Omental fat pad (tissue), 4 donors: Measurements from ENCODE around the gene MUC13. TPM values are rescaled to one million over a fixed set of nuclear protein-coding genes. Genes with fewer than 3 reads are reported as not detected.

Experiments used
- ATAC-seq: fragments of 150-250 bp; one replicate; pipeline ENCODE4 v1.9.1; 2016; ENCODE audit warnings: mild to moderate bottlenecking, moderate library complexity; ENCODE audit not compliant: low FRiP score
- DNase-seq: peaks from one replicate; pipeline ENCODE4 v3.0.0-alpha.2; 2019; ENCODE audit warnings: low spot score
- total RNA-seq, 4 donors: library from RNA; depleted of rRNA; stranded (reverse); fragments of >200 nt; gene quantifications; one replicate each; pipeline ENCODE4 v1.1.0, GENCODE V29; 2016
- TF ChIP-seq, protein P1 (sequence below), 3 donors: fragments of 450-650 bp; IDR thresholded peaks; one replicate each; pipeline ENCODE4 v1.5.1; 2016 to 2017; ENCODE audit warnings: antibody characterized with exemption in 3 of 3, mild to moderate bottlenecking in 3 of 3, moderate library complexity in 2 of 3

MUC13 gene
- total RNA-seq, 4 donors from 2014 or later: not detected

DNA sequence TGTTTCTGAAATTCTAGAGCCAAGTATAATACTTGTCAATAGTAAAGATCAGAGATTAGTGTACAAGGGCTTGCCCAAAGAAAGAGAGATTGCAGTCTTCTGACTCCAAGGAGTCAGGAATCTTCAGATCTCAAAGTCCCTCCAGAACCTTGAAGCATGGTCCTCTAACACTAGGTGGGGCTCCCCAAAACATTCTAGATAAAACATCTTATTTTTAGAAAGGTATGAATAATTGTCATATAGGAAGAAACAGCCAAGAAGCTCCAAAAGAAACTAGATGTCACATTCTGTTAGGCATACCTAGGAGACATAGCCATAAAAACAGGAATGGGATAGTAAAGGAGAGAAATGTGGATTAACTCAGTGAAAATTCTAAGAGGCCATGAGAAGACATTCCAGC lies 10.7 kb downstream of the MUC13 start:
- DNase-seq: no peak
- TF ChIP-seq, protein P1, sequence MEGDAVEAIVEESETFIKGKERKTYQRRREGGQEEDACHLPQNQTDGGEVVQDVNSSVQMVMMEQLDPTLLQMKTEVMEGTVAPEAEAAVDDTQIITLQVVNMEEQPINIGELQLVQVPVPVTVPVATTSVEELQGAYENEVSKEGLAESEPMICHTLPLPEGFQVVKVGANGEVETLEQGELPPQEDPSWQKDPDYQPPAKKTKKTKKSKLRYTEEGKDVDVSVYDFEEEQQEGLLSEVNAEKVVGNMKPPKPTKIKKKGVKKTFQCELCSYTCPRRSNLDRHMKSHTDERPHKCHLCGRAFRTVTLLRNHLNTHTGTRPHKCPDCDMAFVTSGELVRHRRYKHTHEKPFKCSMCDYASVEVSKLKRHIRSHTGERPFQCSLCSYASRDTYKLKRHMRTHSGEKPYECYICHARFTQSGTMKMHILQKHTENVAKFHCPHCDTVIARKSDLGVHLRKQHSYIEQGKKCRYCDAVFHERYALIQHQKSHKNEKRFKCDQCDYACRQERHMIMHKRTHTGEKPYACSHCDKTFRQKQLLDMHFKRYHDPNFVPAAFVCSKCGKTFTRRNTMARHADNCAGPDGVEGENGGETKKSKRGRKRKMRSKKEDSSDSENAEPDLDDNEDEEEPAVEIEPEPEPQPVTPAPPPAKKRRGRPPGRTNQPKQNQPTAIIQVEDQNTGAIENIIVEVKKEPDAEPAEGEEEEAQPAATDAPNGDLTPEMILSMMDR (IDR thresholded peaks at IDR 0.05): no peak
- ATAC-seq: no peak

DNA sequence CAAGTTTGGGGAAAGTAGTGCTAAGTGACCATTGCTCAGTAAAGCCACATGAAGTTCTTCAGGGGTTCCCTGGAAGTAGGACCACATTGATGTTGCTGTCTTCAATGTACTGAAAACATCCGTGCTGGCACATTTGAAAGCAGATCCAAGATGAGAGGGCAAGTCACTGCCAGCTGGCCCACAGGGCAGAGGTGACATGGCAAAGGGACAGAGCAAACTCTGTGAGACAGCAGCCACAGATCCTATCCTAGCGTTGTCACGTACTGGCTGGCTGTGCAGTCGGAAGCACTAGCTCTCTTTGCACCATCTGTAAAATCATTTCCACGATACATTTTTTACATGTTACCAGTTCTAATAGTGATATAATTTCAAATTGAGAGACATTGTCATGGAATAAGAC lies 13.8 kb downstream of the MUC13 start:
- TF ChIP-seq, protein P1 (IDR thresholded peaks at IDR 0.05): no peak
- no peak for ATAC-seq
- DNase-seq: no peak

DNA sequence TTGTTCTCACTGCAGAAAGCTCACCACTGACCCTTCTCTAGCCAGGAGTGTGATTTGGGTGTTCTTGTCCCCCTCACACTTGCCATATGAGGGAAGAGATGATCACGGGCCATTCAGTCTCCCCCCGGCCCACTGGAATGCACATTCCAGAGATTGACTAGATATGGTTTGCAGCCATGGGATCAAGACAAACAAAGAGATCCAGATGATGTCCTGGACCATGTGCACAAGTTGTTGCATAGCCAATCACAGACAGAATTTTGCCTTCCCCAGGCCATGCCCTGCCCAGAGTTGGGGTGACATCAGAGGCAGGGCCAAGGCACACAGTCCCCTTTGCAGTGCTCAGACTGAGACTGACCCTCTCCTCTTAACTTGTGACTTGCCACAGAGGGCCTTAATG lies 14.8 kb downstream of the MUC13 start:
- TF ChIP-seq, protein P1 (IDR thresholded peaks at IDR 0.05): no peak

DNA sequence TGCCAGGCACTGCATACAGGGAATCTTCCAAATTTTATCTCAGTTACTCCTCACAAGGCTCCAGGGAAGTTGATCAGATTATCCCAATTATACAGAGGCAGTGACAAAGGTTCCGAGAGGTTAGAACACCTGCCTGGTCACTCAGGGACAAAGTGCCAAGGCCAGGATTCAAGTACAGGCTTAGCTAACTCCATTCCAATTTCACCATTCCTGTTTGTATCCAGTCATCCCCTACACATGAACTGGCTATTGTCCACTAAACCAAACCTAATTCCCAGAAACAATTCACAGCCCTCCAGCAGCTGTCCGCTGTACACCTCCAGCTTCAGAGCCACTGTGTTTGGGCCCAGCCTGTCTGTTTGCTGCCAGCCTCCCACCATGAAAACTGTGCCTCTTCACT lies 16.0 kb downstream of the MUC13 start:
- TF ChIP-seq, protein P1 (IDR thresholded peaks at IDR 0.05): no peak
- ATAC-seq (no peak), DNase-seq (no peak)

More for the DNA sequence above, 14.8 kb downstream of the MUC13 start:
- no peak for ATAC-seq
- no peak for DNase-seq

DNA sequence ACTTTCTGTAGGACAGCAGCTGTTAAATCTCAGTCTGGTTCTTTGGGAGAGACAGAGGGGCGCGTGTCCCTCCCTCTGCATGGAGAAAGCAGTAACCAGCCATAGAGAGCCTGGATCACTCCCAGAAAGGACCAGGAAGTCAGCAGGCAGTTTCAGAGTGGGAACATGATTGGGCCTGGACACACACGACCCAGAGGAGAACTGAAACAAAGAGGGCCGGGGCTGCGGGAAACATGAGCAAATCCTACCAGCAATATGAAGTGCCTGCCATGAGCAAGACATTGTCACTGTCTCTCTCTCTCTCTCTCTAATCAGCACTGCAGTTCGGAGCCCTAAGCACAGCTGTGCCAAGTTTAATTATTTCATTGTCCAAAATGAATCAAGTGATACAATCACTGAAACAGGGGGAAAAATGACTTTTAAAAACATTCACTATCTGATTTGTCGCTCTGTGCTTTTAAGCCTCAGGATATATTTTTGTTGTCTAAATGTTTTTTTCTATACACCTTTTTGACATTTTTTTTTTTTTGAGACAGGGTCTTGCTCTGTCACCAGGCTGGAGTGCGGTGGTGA lies 17.6 kb downstream of the MUC13 start:
- TF ChIP-seq, protein P1 (IDR thresholded peaks at IDR 0.05): no peak
- ATAC-seq (no peak), DNase-seq (no peak)

DNA sequence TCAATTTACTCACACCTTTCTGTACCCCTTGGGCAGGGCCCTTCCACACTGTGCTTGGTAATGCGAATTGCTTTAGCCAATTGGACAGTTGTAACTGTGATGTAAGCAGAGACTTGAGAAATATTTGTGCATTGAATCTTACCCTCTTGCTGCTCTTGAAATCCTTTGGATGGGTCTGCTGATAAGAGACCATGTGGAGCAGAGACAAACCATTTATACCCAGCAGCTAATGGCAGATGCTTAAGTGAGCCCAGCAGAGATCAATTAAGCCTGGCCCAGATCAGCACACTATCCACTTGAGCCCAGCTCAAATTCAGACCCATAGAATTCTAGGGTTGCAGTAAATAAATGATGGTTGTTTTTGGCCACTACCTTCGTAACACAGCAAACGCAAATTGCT lies 19.3 kb downstream of the MUC13 start:
- TF ChIP-seq, protein P1 (IDR thresholded peaks at IDR 0.05): no peak
- ATAC-seq (no peak), DNase-seq (no peak)

DNA sequence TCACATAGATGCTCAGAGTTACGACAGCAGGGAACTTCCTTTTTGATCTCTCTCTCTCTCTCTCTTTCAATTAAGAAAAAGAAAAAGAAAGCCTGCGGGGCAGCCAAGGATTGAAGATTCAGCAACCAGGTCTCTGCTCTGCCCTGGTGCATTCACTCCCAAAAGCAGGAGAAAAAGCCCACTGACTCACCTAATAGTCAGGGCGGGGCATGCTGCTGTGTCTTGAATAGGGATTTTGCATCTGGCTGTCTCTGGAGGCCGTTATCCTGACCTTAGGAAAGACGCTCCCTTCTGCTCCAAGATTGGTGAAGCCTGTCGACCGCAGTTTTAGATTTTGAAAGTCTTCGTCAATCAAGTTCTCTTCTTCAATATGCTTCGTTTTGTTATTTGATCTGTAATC lies 26.6 kb downstream of the MUC13 start:
- TF ChIP-seq, protein P1 (IDR thresholded peaks at IDR 0.05): no peak
- ATAC-seq: no peak
- DNase-seq: no peak
